SK-N-SH (cell line): Measurements from ENCODE around the gene DECR2.

ENCODE experiments used
- CTCF ChIP-seq: fragments of 200-600 bp; sonication (generic); IDR thresholded peaks from 2 replicates; pipeline ENCODE4 v1.6.1; 2017; ENCODE audit warnings: antibody characterized with exemption, mild to moderate bottlenecking, moderate library complexity
- EZH2phosphoT487 ChIP-seq: fragments of 200-600 bp; sonication (generic); IDR thresholded peaks from 2 replicates; pipeline ENCODE4 v1.6.1; 2017; ENCODE audit warnings: low read depth, mixed run types, mild to moderate bottlenecking, antibody characterized with exemption, moderate library complexity, borderline replicate concordance
- GABPA ChIP-seq: IDR thresholded peaks from 2 replicates; pipeline ENCODE4 v1.4.0; 2012; ENCODE audit warnings: low read depth, mild to moderate bottlenecking
- RCOR1 ChIP-seq: fragments of 150-350 bp; IDR thresholded peaks from 2 replicates; pipeline ENCODE4 v1.6.1; 2017; ENCODE audit warnings: antibody characterized with exemption, low read length
- RFX5 ChIP-seq: IDR thresholded peaks from 2 replicates; pipeline ENCODE4 v1.6.1; 2012; ENCODE audit warnings: mild to moderate bottlenecking, improper control_type of control experiment, low read length
- SIN3A ChIP-seq: IDR thresholded peaks from 2 replicates; pipeline ENCODE4 v1.6.1; 2012; ENCODE audit warnings: low read depth, mild to moderate bottlenecking, low read length, moderate library complexity, borderline replicate concordance
- ZBTB33 ChIP-seq: IDR thresholded peaks from 2 replicates; pipeline ENCODE4 v1.4.0; 2012; ENCODE audit warnings: low read depth, borderline replicate concordance
- TF ChIP-seq, protein P1 (sequence below): IDR thresholded peaks from 2 replicates; pipeline ENCODE4 v1.4.0; 2012; ENCODE audit warnings: low read depth

DNA sequence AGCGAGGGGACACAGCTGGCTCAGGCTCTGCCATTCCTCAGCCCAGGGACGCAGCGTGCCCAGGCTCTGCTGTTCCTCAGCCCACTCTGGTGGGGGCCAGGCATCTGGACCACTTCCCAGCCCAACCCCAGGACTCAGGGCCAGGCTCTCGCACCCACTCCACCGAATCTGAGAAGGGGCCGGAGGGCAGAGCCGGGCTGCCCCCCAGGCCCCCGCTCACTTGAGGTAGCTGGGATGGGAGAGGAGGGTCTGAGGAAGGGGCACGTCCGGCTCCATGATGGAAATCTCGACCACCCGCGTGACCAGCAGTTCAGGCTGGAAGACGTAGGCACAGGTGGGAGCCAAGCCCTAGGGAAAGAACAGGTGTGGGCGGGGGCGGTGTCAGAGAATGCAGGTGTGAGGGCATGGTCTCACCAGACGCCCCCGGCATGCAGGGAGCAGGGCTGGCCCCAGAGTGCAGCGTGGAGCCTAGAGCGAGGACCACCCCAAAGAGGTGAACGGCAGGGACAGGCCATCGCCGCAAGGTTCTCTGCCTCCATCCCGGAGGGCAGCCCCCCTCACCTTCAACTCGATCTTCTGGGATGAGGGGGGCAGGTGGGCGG lies 24.8 kb upstream of the DECR2 start:
- TF ChIP-seq EZH2phosphoT487 = no peak
- no peak for TF ChIP-seq CTCF
- no peak for TF ChIP-seq ZBTB33
- TF ChIP-seq RFX5 = no peak
- TF ChIP-seq GABPA = no peak
- no peak for TF ChIP-seq RCOR1
- TF ChIP-seq SIN3A = no peak
- TF ChIP-seq, protein P1, sequence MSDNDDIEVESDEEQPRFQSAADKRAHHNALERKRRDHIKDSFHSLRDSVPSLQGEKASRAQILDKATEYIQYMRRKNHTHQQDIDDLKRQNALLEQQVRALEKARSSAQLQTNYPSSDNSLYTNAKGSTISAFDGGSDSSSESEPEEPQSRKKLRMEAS = no peak
